Measurements from ENCODE around the gene RSU1. TPM values are rescaled to one million over a fixed set of nuclear protein-coding genes. Genes with fewer than 3 reads are reported as not detected.
A peak's percentile ranks its signal among the peaks of the same experiment; 100 is the strongest.
"Not testable (repeated sequence)": the region's sequence is repeated elsewhere in the genome, so short reads cannot be mapped to it uniquely, and the experiment has no call there.

RSU1 gene
- total RNA-seq, 1 experiment from 2014 or later: 42.3 TPM

GRCh38 chr10:16832351-16833080, 15.3 kb upstream of the RSU1 start:
- in situ Hi-C loops (cut with HindIII; ENCODE audit: low pct_unique_long_range_greater_than_20kb, low sequenced_read_pairs): no loop called here
- no peak for DNase-seq (ENCODE audit: low read depth, low spot score)

- no peak for DNase-seq (ENCODE audit: low read depth, low spot score)
- in situ Hi-C loops (cut with HindIII; ENCODE audit: low pct_unique_long_range_greater_than_20kb, low sequenced_read_pairs): no loop called here
Observed at GRCh38 chr10:16828701-16829175, 11.5 kb upstream of the RSU1 start.

GRCh38 chr10:16828114-16828568, 10.9 kb upstream of the RSU1 start:
- in situ Hi-C loops (cut with HindIII; ENCODE audit: low pct_unique_long_range_greater_than_20kb, low sequenced_read_pairs): no loop called here
- DNase-seq (ENCODE audit: low read depth, low spot score): peak; percentile 85

GRCh38 chr10:16827474-16827873, 10.2 kb upstream of the RSU1 start:
- in situ Hi-C loops (cut with HindIII; ENCODE audit: low pct_unique_long_range_greater_than_20kb, low sequenced_read_pairs); DNase-seq (ENCODE audit: low read depth, low spot score): not testable (repeated sequence)

- in situ Hi-C loops (cut with HindIII; ENCODE audit: low pct_unique_long_range_greater_than_20kb, low sequenced_read_pairs): no loop called here
- DNase-seq (ENCODE audit: low read depth, low spot score): no peak
Observed at GRCh38 chr10:16822726-16823360, 5.6 kb upstream of the RSU1 start.

GRCh38 chr10:16822027-16822426, 4.8 kb upstream of the RSU1 start:
- in situ Hi-C loops (cut with HindIII; ENCODE audit: low pct_unique_long_range_greater_than_20kb, low sequenced_read_pairs): no loop called here
- DNase-seq (ENCODE audit: low read depth, low spot score): no peak

GRCh38 chr10:16820421-16820820, 3.2 kb upstream of the RSU1 start:
- DNase-seq (ENCODE audit: low read depth, low spot score): no peak
- in situ Hi-C loops (cut with HindIII; ENCODE audit: low pct_unique_long_range_greater_than_20kb, low sequenced_read_pairs): no loop called here

GRCh38 chr10:16820018-16820417, 2.8 kb upstream of the RSU1 start:
- in situ Hi-C loops (cut with HindIII; ENCODE audit: low pct_unique_long_range_greater_than_20kb, low sequenced_read_pairs): no loop called here
- DNase-seq (ENCODE audit: low read depth, low spot score): no peak

- no peak for DNase-seq (ENCODE audit: low read depth, low spot score)
- in situ Hi-C loops (cut with HindIII; ENCODE audit: low pct_unique_long_range_greater_than_20kb, low sequenced_read_pairs): no loop called here
Observed at GRCh38 chr10:16819436-16819835, 2.2 kb upstream of the RSU1 start.

GRCh38 chr10:16819026-16819425, 1.8 kb upstream of the RSU1 start:
- DNase-seq (ENCODE audit: low read depth, low spot score): no peak
- in situ Hi-C loops (cut with HindIII; ENCODE audit: low pct_unique_long_range_greater_than_20kb, low sequenced_read_pairs): no loop called here

GRCh38 chr10:16816830-16817124, 447 bp downstream of the RSU1 start:
- in situ Hi-C loops (cut with HindIII; ENCODE audit: low pct_unique_long_range_greater_than_20kb, low sequenced_read_pairs): no loop called here

GRCh38 chr10:16816171-16816570, 1.1 kb downstream of the RSU1 start:
- DNase-seq (ENCODE audit: low read depth, low spot score): no peak
- in situ Hi-C loops (cut with HindIII; ENCODE audit: low pct_unique_long_range_greater_than_20kb, low sequenced_read_pairs): no loop called here

More at GRCh38 chr10:16816830-16817124, 447 bp downstream of the RSU1 start:
- no peak for DNase-seq (ENCODE audit: low read depth, low spot score)

GRCh38 chr10:16814012-16814411, 3.2 kb downstream of the RSU1 start:
- no peak for DNase-seq (ENCODE audit: low read depth, low spot score)
- in situ Hi-C loops (cut with HindIII; ENCODE audit: low pct_unique_long_range_greater_than_20kb, low sequenced_read_pairs): no loop called here

- no peak for DNase-seq (ENCODE audit: low read depth, low spot score)
- in situ Hi-C loops (cut with HindIII; ENCODE audit: low pct_unique_long_range_greater_than_20kb, low sequenced_read_pairs): no loop called here
Observed at GRCh38 chr10:16812676-16813075, 4.5 kb downstream of the RSU1 start.

GRCh38 chr10:16811765-16812164, 5.5 kb downstream of the RSU1 start:
- no peak for DNase-seq (ENCODE audit: low read depth, low spot score)
- in situ Hi-C loops (cut with HindIII; ENCODE audit: low pct_unique_long_range_greater_than_20kb, low sequenced_read_pairs): no loop called here

- DNase-seq (ENCODE audit: low read depth, low spot score): no peak
- in situ Hi-C loops (cut with HindIII; ENCODE audit: low pct_unique_long_range_greater_than_20kb, low sequenced_read_pairs): no loop called here
Observed at GRCh38 chr10:16811292-16811691, 5.9 kb downstream of the RSU1 start.

- in situ Hi-C loops (cut with HindIII; ENCODE audit: low pct_unique_long_range_greater_than_20kb, low sequenced_read_pairs): no loop called here
- peak; percentile 65 for DNase-seq (ENCODE audit: low read depth, low spot score)
Observed at GRCh38 chr10:16809074-16809718, 8.0 kb downstream of the RSU1 start.

- in situ Hi-C loops (cut with HindIII; ENCODE audit: low pct_unique_long_range_greater_than_20kb, low sequenced_read_pairs): no loop called here
- DNase-seq (ENCODE audit: low read depth, low spot score): no peak
Observed at GRCh38 chr10:16804123-16804522, 13.1 kb downstream of the RSU1 start.

- in situ Hi-C loops (cut with HindIII; ENCODE audit: low pct_unique_long_range_greater_than_20kb, low sequenced_read_pairs): no loop called here
- no peak for DNase-seq (ENCODE audit: low read depth, low spot score)
Observed at GRCh38 chr10:16803464-16803863, 13.8 kb downstream of the RSU1 start.

All from SK-MEL-5 (cell line).